HEK293 (cell line): ENCODE results near the gene MARCHF9.
A peak's percentile ranks its signal among the peaks of the same experiment; 100 is the strongest.

ENCODE experiments used
- HIC1 ChIP-seq: fragments of 450-650 bp; formaldehyde crosslinking; IDR thresholded peaks from 2 replicates; pipeline ENCODE4 v1.5.1; 2016; ENCODE audit warnings: missing biosample characterization, missing genetic modification characterization
- IKZF3 ChIP-seq: fragments of 450-650 bp; IDR thresholded peaks from 2 replicates; pipeline ENCODE4 v1.5.0; 2018; ENCODE audit warnings: missing biosample characterization, mild to moderate bottlenecking, missing genetic modification characterization, moderate library complexity
- MEIS1 ChIP-seq: sonication (generic); formaldehyde crosslinking; IDR thresholded peaks from 2 replicates; pipeline ENCODE4 v1.8.1; 2022; ENCODE audit warnings: missing genetic modification reagents, mild to moderate bottlenecking, borderline replicate concordance
- MYNN ChIP-seq: fragments of 450-650 bp; formaldehyde crosslinking; IDR thresholded peaks from 2 replicates; pipeline ENCODE4 v1.5.1; 2016; ENCODE audit warnings: missing biosample characterization, missing genetic modification characterization, borderline replicate concordance
- RBAK ChIP-seq: fragments of 450-650 bp; formaldehyde crosslinking; IDR thresholded peaks from 2 replicates; pipeline ENCODE4 v1.5.1; 2016; ENCODE audit warnings: missing biosample characterization, missing genetic modification characterization
- SP3 ChIP-seq: fragments of 450-650 bp; formaldehyde crosslinking; IDR thresholded peaks from 2 replicates; pipeline ENCODE4 v1.5.1; 2016; ENCODE audit warnings: missing biosample characterization, missing genetic modification characterization
- ZBTB11 ChIP-seq: fragments of 450-650 bp; formaldehyde crosslinking; conservative IDR thresholded peaks from 2 replicates; pipeline ENCODE4 v1.5.1; 2016; ENCODE audit warnings: low read depth, missing biosample characterization, missing genetic modification characterization
- ZNF140 ChIP-seq: fragments of 450-650 bp; formaldehyde crosslinking; IDR thresholded peaks from 2 replicates; pipeline ENCODE4 v1.5.1; 2016; ENCODE audit warnings: missing biosample characterization, missing genetic modification characterization
- ZNF211 ChIP-seq: fragments of 450-650 bp; formaldehyde crosslinking; IDR thresholded peaks from 2 replicates; pipeline ENCODE4 v1.5.1; 2016; ENCODE audit warnings: low read depth, missing biosample characterization, missing genetic modification characterization
- ZNF239 ChIP-seq: fragments of 450-650 bp; formaldehyde crosslinking; IDR thresholded peaks from 2 replicates; pipeline ENCODE4 v1.5.1; 2016; ENCODE audit warnings: missing biosample characterization, missing genetic modification characterization
- ZNF266 ChIP-seq: fragments of 450-650 bp; formaldehyde crosslinking; IDR thresholded peaks from 2 replicates; pipeline ENCODE4 v1.5.1; 2016; ENCODE audit warnings: missing biosample characterization, missing genetic modification characterization, low read depth
- ZNF404 ChIP-seq: fragments of 450-650 bp; formaldehyde crosslinking; IDR thresholded peaks from 2 replicates; pipeline ENCODE4 v1.5.1; 2017; ENCODE audit warnings: missing biosample characterization, missing genetic modification characterization
- ZNF449 ChIP-seq: fragments of 450-650 bp; formaldehyde crosslinking; IDR thresholded peaks from 2 replicates; pipeline ENCODE4 v1.5.1; 2017; ENCODE audit warnings: missing biosample characterization, mild to moderate bottlenecking, missing genetic modification characterization, moderate library complexity
- ZNF473 ChIP-seq: fragments of 450-650 bp; formaldehyde crosslinking; IDR thresholded peaks from 2 replicates; pipeline ENCODE4 v1.5.1; 2017; ENCODE audit warnings: missing biosample characterization, missing genetic modification characterization
- ZNF501 ChIP-seq: fragments of 450-650 bp; formaldehyde crosslinking; IDR thresholded peaks from 2 replicates; pipeline ENCODE4 v1.5.1; 2016; ENCODE audit warnings: missing biosample characterization, missing genetic modification characterization
- ZNF529 ChIP-seq: fragments of 450-650 bp; formaldehyde crosslinking; IDR thresholded peaks from 2 replicates; pipeline ENCODE4 v1.5.1; 2017; ENCODE audit warnings: missing genetic modification characterization, missing biosample characterization; ENCODE audit not compliant: insufficient replicate concordance
- ZNF544 ChIP-seq: fragments of 450-650 bp; formaldehyde crosslinking; IDR thresholded peaks from 2 replicates; pipeline ENCODE4 v1.5.0; 2017; ENCODE audit warnings: missing biosample characterization, missing genetic modification characterization
- ZNF548 ChIP-seq: fragments of 450-650 bp; formaldehyde crosslinking; IDR thresholded peaks from 2 replicates; pipeline ENCODE4 v1.5.1; 2016; ENCODE audit warnings: missing biosample characterization, missing genetic modification characterization
- ZNF580 ChIP-seq: fragments of 450-650 bp; formaldehyde crosslinking; IDR thresholded peaks from 2 replicates; pipeline ENCODE4 v1.5.1; 2016; ENCODE audit warnings: missing biosample characterization, missing genetic modification characterization
- ZNF596 ChIP-seq: fragments of 450-650 bp; IDR thresholded peaks from 2 replicates; pipeline ENCODE4 v1.5.0; 2018; ENCODE audit warnings: missing biosample characterization, mild to moderate bottlenecking, missing genetic modification characterization, moderate library complexity
- ZNF600 ChIP-seq: fragments of 450-650 bp; formaldehyde crosslinking; IDR thresholded peaks from 2 replicates; pipeline ENCODE4 v1.5.1; 2016; ENCODE audit warnings: missing biosample characterization, missing genetic modification characterization
- ZNF621 ChIP-seq: fragments of 450-650 bp; formaldehyde crosslinking; IDR thresholded peaks from 2 replicates; pipeline ENCODE4 v1.5.1; 2017; ENCODE audit warnings: missing biosample characterization, missing genetic modification characterization
- ZNF624 ChIP-seq: fragments of 450-650 bp; formaldehyde crosslinking; IDR thresholded peaks from 2 replicates; pipeline ENCODE4 v1.5.1; 2017; ENCODE audit warnings: missing biosample characterization, missing genetic modification characterization
- ZNF677 ChIP-seq: fragments of 450-650 bp; IDR thresholded peaks from 2 replicates; pipeline ENCODE4 v1.5.0; 2018; ENCODE audit warnings: missing biosample characterization, mild to moderate bottlenecking, missing genetic modification characterization, moderate library complexity
- ZNF76 ChIP-seq: fragments of 450-650 bp; formaldehyde crosslinking; IDR thresholded peaks from 2 replicates; pipeline ENCODE4; 2016; ENCODE audit warnings: low read depth, missing biosample characterization, missing genetic modification characterization, borderline replicate concordance
- ZNF837 ChIP-seq: fragments of 450-650 bp; formaldehyde crosslinking; IDR thresholded peaks from 2 replicates; pipeline ENCODE4 v1.5.1; 2016; ENCODE audit warnings: missing biosample characterization, missing genetic modification characterization
- ZSCAN4 ChIP-seq: fragments of 450-650 bp; formaldehyde crosslinking; IDR thresholded peaks from 2 replicates; pipeline ENCODE4 v1.5.1; 2017; ENCODE audit warnings: missing biosample characterization, missing genetic modification characterization

MARCHF9 gene

GRCh38 chr12:57726151-57726883, 28.6 kb upstream of the MARCHF9 start (continued):
- TF ChIP-seq MYNN (no peak), ZBTB11 (tag by site-specific recombination) (peak; percentile 61), SP3 (tag by site-specific recombination) (peak; percentile 87), ZNF266 (tag by site-specific recombination) (no peak), ZNF529 (no peak), ZNF211 (tag by site-specific recombination) (no peak), ZNF501 (tag by site-specific recombination) (peak; percentile 96), ZNF600 (tag by site-specific recombination) (peak; percentile 69), ZNF677 (tag by site-specific recombination) (no peak), ZNF404 (tag by site-specific recombination) (no peak), ZNF548 (no peak), ZNF544 (no peak), HIC1 (tag by site-specific recombination) (peak; percentile 96), ZNF596 (no peak), ZNF449 (tag by site-specific recombination) (no peak), ZNF621 (tag by site-specific recombination) (no peak), ZNF624 (tag by site-specific recombination) (no peak), ZNF580 (tag by site-specific recombination) (peak; percentile 92), IKZF3 (tag by site-specific recombination) (no peak; the same call in 1 of the 2 replicates), ZSCAN4 (peak; percentile 60), MEIS1 (CRISPR knock-in tag) (no peak), ZNF473 (tag by site-specific recombination) (no peak), ZNF837 (tag by site-specific recombination) (no peak), RBAK (tag by site-specific recombination) (no peak), ZNF140 (tag by site-specific recombination) (no peak), ZNF76 (peak; percentile 46; the same call in 1 of the 2 replicates), ZNF239 (tag by site-specific recombination) (no peak)
